Small intestine (tissue), 7 donors: Measurements from ENCODE around the gene YAP1. TPM values are rescaled to one million over a fixed set of nuclear protein-coding genes. Genes with fewer than 3 reads are reported as not detected.
"Not testable (repeated sequence)": the region's sequence is repeated elsewhere in the genome, so short reads cannot be mapped to it uniquely, and the experiment has no call there.

ENCODE experiments used
- DNase-seq, 2 donors: peaks; one replicate each; pipeline versions ENCODE4 v3.0.0 to v3.0.0-alpha.2; 2013
- FAIRE-seq: peaks from 2 replicates; lab custom pipeline; 2012; peaks lifted over from hg19 to GRCh38; lab: Jason Lieb, UNC
- H3K27ac ChIP-seq, 3 donors: one replicate each; pipeline ENCODE4 v1.5.1; 2013; ENCODE audit warnings: low read length in 2 of 3, mild to moderate bottlenecking in 2 of 3, control low read depth in 1 of 3, inconsistent platforms in 1 of 3, low read depth in 1 of 3, moderate library complexity in 1 of 3
- H3K27me3 ChIP-seq, 3 donors: one replicate each; pipeline ENCODE4 v1.6.1; 2013; ENCODE audit warnings: low read length in 3 of 3, inconsistent platforms in 1 of 3; ENCODE audit not compliant: control insufficient read depth in 3 of 3, insufficient read depth in 3 of 3
- H3K36me3 ChIP-seq, 3 donors: one replicate each; pipeline ENCODE4 v1.6.1; 2013; ENCODE audit warnings: low read length in 3 of 3, inconsistent platforms in 1 of 3, low read depth in 1 of 3, mild to moderate bottlenecking in 1 of 3, moderate library complexity in 1 of 3; ENCODE audit not compliant: control insufficient read depth in 3 of 3, insufficient read depth in 2 of 3
- H3K4me1 ChIP-seq, 3 donors: one replicate each; pipeline ENCODE4 v1.6.1; 2013; ENCODE audit warnings: low read length in 2 of 3, inconsistent platforms in 1 of 3, low read depth in 1 of 3, mild to moderate bottlenecking in 1 of 3, moderate library complexity in 1 of 3; ENCODE audit not compliant: control insufficient read depth in 3 of 3, insufficient read depth in 2 of 3
- H3K4me3 ChIP-seq, 3 donors: one replicate each; pipeline ENCODE4 v1.5.1; 2013; ENCODE audit warnings: low read length in 3 of 3, control low read depth in 1 of 3, inconsistent platforms in 1 of 3, low read depth in 1 of 3, mild to moderate bottlenecking in 1 of 3, moderate library complexity in 1 of 3
- H3K9me3 ChIP-seq, 2 donors: one replicate each; pipeline ENCODE4 v1.6.1; 2013; ENCODE audit warnings: low read depth in 1 of 2, low read length in 1 of 2; ENCODE audit not compliant: control insufficient read depth in 2 of 2, insufficient read depth in 1 of 2
- WGBS, 3 donors: extraction: QIAGEN DNeasy Blood & Tissue Kit; methylation state at CpG; one replicate each; pipeline ENCODE4 v1.1.7; 2013; 5-methylcytosine and 5-hydroxymethylcytosine counted together
- polyA plus RNA-seq, 4 donors: library from polyadenylated mRNA; stranded (reverse) in 3 of 4; unstranded in 1 of 4; fragments of 200-250 nt in 3 of 4; fragments of 120-200 nt in 1 of 4; gene quantifications; one replicate each; pipeline versions ENCODE4 v1.2.1 to v1.2.3, GENCODE V29; 2013
- donor health status: healthy with polysubstance abuse.
- donor health status: control.
- donor health status: control.
- donor health status: Bipolar disorder and iron deficiency.
- donor health status: healthy.

Gene YAP1
- polyA plus RNA-seq, 4 donors: 14.1 to 79.4 (median 19.8) TPM

DNA sequence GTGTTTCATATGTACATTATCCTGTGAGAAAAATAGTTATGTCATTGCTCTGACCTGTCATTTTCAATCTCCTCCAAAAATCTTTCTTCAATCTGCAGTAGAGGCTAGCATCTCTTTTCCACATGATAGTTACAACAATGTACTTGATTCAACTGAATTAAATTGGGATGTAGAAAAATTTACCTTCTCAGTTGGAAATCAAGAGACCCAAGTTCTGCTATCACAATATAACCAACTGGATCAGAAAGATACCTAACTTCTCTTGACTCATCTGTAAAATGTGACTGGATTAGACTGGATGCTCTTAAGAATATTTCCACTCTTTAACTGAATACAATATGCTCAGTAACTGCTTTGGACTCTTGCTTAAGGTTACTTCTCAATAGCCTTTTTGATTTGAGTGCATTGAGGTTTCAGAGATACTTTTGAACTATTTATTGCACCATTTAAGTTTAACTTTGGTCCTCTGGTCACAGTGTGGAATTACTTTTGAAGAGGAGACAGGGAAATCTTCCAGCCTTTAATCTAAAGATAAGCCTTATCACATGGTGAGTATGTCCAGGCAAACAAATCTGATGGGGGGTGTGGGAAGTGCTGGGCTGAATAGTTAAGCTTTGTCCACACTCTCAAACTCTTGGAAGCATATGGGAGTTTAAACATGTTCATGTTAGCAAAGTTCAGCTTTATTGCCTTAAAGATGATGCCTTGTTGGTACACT is 82.3 kb downstream of the YAP1 start:
- H3K27ac ChIP-seq: peak overlapping the region in 1 of 3 donors; percentile 5

DNA sequence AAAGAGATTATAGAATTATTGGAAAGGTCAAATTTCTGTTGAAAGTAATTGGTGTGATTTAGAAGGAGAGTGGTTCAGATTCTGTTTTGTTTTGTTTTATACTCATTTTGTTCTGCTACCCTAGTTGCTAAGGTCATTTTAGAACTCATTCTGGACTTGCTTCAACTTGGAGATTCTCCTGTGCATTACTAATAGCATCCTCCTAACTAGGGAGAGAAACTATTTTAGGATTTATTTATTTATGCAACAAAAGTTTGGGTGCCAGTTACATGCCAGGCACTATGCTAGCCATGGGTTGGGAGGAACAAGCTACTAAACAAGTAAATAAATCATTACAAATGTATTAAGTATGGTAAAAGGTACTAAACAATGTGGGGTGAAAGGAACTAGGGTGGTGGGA is 84.0 kb downstream of the YAP1 start:
- Histone ChIP-seq H3K9me3 (peaks cover 0 to 3% of the 10 kb centered on the region in 2 donors), H3K27ac (no peak overlapping the region), H3K27me3 (no peaks in the 10 kb centered on the region), H3K4me1 (peaks cover 0 to 19% (median 4%) of the 10 kb centered on the region in 3 donors), H3K4me3 (no peak overlapping the region), H3K36me3 (peaks cover 0 to 8% (median 0%) of the 10 kb centered on the region in 3 donors)
- FAIRE-seq (no peak), DNase-seq (no peak)

More for the DNA sequence above, 82.3 kb downstream of the YAP1 start:
- DNase-seq (peak; percentile 61 to 75), FAIRE-seq (no peak)
- Histone ChIP-seq H3K4me1 (peaks cover 0 to 23% (median 4%) of the 10 kb centered on the region in 3 donors), H3K4me3 (no peak overlapping the region), H3K9me3 (peaks cover 0 to 3% of the 10 kb centered on the region in 2 donors), H3K36me3 (peaks cover 0 to 8% (median 2%) of the 10 kb centered on the region in 3 donors), H3K27me3 (no peaks in the 10 kb centered on the region)

DNA sequence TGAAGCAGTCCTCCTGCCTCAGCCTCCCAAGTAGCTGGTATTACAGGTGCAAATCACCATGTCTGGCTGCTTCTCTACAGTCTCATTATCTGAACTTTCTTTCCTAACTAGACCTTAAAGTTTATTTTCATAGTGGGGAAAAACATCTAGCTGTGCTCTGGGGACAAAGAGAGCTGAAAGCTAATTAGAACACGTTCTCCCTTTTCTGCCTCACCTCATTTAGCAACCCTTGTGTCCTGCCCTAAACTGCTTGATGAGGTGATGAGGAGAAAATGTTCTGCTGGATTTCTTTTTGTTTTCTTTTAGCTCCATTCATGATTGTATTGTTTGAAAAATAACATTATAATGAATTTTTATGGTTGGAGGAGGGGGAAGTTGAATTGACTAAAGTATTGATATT is 84.7 kb downstream of the YAP1 start:
- Histone ChIP-seq H3K4me3 (no peak overlapping the region), H3K36me3 (peaks cover 0 to 8% (median 0%) of the 10 kb centered on the region in 3 donors), H3K27ac (no peak overlapping the region), H3K4me1 (peaks cover 2 to 19% (median 7%) of the 10 kb centered on the region in 3 donors), H3K27me3 (no peaks in the 10 kb centered on the region), H3K9me3 (peaks cover 0 to 3% of the 10 kb centered on the region in 2 donors)
- FAIRE-seq (no peak), DNase-seq (no peak)
- 72 to 95% (median 74%) methylated on average over 1 of the region's 1 CpG for WGBS, 3 donors

DNA sequence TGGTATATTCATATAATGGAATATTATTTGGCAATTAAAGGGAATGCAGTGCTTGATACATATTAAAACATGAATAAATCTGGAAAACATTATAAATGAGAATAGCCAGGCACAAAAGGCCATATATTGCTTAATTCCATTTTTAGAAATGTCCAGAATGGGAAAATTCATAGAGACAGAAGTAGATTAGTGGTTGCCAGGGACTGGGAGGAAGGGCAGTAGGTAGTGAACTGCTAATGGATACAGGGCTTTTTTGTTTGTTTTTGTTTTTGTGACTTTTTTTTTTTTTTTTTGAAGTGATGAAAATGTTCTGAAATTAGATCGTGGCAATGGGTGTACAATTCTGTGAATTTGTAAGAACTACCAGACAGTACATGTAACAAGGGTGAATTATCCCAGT is 86.1 kb downstream of the YAP1 start:
- Histone ChIP-seq H3K27ac (no peak overlapping the region), H3K4me1 (peaks cover 2 to 16% (median 7%) of the 10 kb centered on the region in 3 donors), H3K27me3 (no peaks in the 10 kb centered on the region), H3K4me3 (no peak overlapping the region), H3K9me3 (peaks cover 0 to 3% of the 10 kb centered on the region in 2 donors), H3K36me3 (peaks cover 0 to 3% (median 0%) of the 10 kb centered on the region in 3 donors)
- WGBS, 3 donors: 81 to 88% (median 85%) methylated on average over 1 of the region's 1 CpG
- no peak for DNase-seq
- FAIRE-seq: no peak

DNA sequence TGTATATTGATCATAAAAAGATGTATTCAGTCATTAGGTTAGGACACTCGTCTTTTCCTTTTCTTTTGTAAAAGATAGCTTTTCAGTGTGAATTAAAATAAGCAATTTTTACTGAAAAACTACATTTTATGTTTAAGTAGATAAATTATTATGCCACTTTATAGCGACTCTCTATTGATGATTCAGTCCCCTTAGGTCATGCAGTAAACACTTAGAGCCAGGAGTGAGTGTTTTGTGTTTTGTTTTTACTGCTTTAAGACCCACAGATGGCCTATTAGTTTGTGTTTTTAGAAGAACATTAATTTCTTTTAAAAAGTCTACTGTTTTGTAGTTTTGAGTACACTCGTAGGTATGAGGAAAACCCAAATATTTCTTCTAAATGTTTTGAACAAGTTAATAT is 86.6 kb downstream of the YAP1 start:
- Histone ChIP-seq H3K9me3 (peaks cover 0 to under 1% of the 10 kb centered on the region in 2 donors), H3K36me3 (no peaks in the 10 kb centered on the region), H3K4me1 (peaks cover 2 to 12% (median 4%) of the 10 kb centered on the region in 3 donors), H3K27me3 (no peaks in the 10 kb centered on the region), H3K4me3 (no peak overlapping the region), H3K27ac (no peak overlapping the region)
- 69 to 83% (median 78%) methylated on average over 3 of the region's 3 CpGs for WGBS, 3 donors
- FAIRE-seq: no peak
- DNase-seq: no peak

DNA sequence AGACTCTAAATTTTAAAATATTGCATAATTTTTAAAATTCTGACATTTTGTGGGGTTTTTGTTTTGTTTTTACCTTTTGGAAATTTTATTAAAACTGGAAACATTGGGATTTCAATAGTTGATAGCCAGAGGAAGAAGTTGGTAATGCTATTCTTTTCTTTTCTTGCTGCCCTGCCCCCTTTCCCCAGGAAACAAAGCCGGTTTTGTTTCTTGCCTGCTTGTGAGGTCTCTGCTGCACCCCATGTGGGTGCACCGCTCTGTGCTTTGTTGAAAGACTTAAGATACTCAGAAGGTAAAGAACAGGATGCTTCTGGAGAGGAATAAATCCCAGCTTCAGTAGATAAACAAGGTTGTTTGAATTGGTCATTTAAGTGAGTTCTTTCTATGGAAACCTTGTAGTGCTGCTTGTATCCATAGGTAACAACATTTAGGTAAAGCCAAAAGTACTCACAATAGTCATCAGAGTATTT is 87.5 kb downstream of the YAP1 start:
- H3K4me1 ChIP-seq: peaks cover 2 to 7% (median 3%) of the 10 kb centered on the region in 3 donors
- H3K9me3 ChIP-seq: no peaks in the 10 kb centered on the region
- no peak overlapping the region for H3K4me3 ChIP-seq
- peak in 1 of 2 donors; percentile 36 for DNase-seq
- WGBS, 3 donors: 22 to 45% (median 45%) methylated on average over 2 of the region's 2 CpGs
- H3K27me3 ChIP-seq: no peaks in the 10 kb centered on the region
- FAIRE-seq: no peak
- H3K27ac ChIP-seq: no peak overlapping the region
- no peaks in the 10 kb centered on the region for H3K36me3 ChIP-seq

DNA sequence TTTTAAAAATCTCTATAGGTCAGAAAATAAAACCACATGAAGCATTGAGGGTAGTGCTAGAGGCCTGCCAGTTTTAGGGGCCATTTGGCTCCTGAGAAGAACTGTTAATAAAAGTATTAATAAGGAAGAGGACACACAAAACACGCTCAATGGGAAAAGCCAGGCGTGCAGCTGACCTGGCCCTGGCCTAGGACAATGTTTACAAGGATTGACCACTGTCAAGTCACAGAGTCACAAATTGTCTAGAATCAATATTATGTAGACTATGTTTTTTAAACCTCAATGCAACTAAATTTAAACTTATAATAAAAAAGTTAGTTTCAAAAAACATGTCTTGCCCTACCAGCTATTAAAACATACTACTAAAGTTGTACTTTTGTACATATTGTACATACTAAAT is 89.4 kb downstream of the YAP1 start:
- no peaks in the 10 kb centered on the region for H3K27me3 ChIP-seq
- no peaks in the 10 kb centered on the region for H3K9me3 ChIP-seq
- no peaks in the 10 kb centered on the region for H3K36me3 ChIP-seq
- H3K4me1 ChIP-seq: peaks cover 2 to 7% (median 3%) of the 10 kb centered on the region in 3 donors
- DNase-seq: no peak
- H3K4me3 ChIP-seq: no peak overlapping the region
- WGBS, 3 donors: 85 to 93% (median 88%) methylated on average over 2 of the region's 2 CpGs
- no peak overlapping the region for H3K27ac ChIP-seq
- FAIRE-seq: no peak

DNA sequence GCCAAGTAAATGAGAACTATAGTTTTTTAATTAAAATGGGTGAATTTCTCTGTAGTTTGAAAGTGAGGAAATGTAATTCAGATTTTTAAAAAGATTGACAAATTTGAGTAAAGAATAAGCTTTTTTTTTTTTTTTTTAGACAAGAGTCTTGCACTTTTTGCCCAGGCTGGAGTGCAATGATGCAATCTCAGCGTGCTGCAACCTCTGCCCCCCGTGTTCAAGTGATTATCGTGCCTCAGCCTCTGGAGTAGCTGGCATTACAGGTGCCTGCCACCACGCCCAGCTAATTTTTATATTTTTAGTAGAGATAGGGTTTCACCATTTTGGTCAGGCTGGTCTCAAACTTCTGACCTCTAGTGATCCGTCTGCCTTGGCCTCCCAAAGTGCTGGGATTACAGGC is 90.1 kb downstream of the YAP1 start:
- not testable (repeated sequence) for H3K36me3 ChIP-seq, FAIRE-seq, H3K27ac ChIP-seq, H3K4me1 ChIP-seq, H3K27me3 ChIP-seq, H3K4me3 ChIP-seq, H3K9me3 ChIP-seq
- peak; percentile 46 to 48 for DNase-seq
- WGBS, 3 donors: 9 to 60% (median 45%) methylated on average over 5 of the region's 5 CpGs
